Stomach (tissue), 4 donors: Measurements from ENCODE around the gene MAD2L2.

Source experiments
- CTCF ChIP-seq, 7 experiments: fragments of 450-650 bp in 4 of 7; fragments of 200-600 bp in 3 of 7; sonication (generic) in 3 of 7; IDR thresholded peaks; one replicate each; pipeline ENCODE4 v1.5.1; 2016 to 2019; ENCODE audit warnings: antibody characterized with exemption in 7 of 7, control low read depth in 2 of 7, mild to moderate bottlenecking in 1 of 7
- POLR2A ChIP-seq, 4 donors: fragments of 450-650 bp; IDR thresholded peaks; one replicate each; pipeline ENCODE4 v1.6.1; 2016; ENCODE audit warnings: antibody characterized with exemption in 4 of 4, control low read depth in 2 of 4, mild to moderate bottlenecking in 1 of 4, moderate library complexity in 1 of 4
- POLR2AphosphoS5 ChIP-seq, 3 donors: sonication (generic); formaldehyde crosslinking; IDR thresholded peaks; one replicate each; pipeline ENCODE4 v1.6.1; 2016; ENCODE audit warnings: antibody characterized with exemption in 3 of 3

GRCh38 chr1:11693917-11694316 lies 13.0 kb upstream of the MAD2L2 start:
- TF ChIP-seq POLR2AphosphoS5 (IDR thresholded peaks at IDR 0.05), result no peak
- TF ChIP-seq CTCF (IDR thresholded peaks at IDR 0.05), result no peak
- no peak for TF ChIP-seq POLR2A (IDR thresholded peaks at IDR 0.05)
